OCI-M1 (cell line): ENCODE data around the gene CDH8.

Source experiments
- DNase-seq: peaks from one replicate; lab custom pipeline; 2025; lab: John Stamatoyannopoulos, UW

Gene CDH8

GRCh38 chr16:62036101-62036801, at the start of gene CDH8:
CDH8 (minus strand) TSS chr16:62036438; CDS start chr16:62021403, 15,035 bp downstream.
- DNase-seq = no peak

GRCh38 chr16:62079236-62079635, 43.0 kb upstream of the CDH8 start:
- no peak for DNase-seq

- peak; percentile 24 for DNase-seq
Observed at GRCh38 chr16:62077998-62078397, 41.8 kb upstream of the CDH8 start.

GRCh38 chr16:62076886-62077285, 40.6 kb upstream of the CDH8 start:
- DNase-seq = no peak

GRCh38 chr16:62068747-62069146, 32.5 kb upstream of the CDH8 start:
- peak; percentile 9 for DNase-seq

- no peak for DNase-seq
Observed at GRCh38 chr16:62067981-62068380, 31.7 kb upstream of the CDH8 start.

GRCh38 chr16:62067182-62067581, 30.9 kb upstream of the CDH8 start:
- DNase-seq = no peak

GRCh38 chr16:62066747-62067146, 30.5 kb upstream of the CDH8 start:
- DNase-seq = no peak

- no peak for DNase-seq
Observed at GRCh38 chr16:62064173-62064572, 27.9 kb upstream of the CDH8 start.

GRCh38 chr16:62060089-62060488, 23.9 kb upstream of the CDH8 start:
- DNase-seq = no peak

GRCh38 chr16:62059527-62059926, 23.3 kb upstream of the CDH8 start:
- no peak for DNase-seq

GRCh38 chr16:62058412-62058811, 22.2 kb upstream of the CDH8 start:
- DNase-seq = no peak

- DNase-seq = no peak
Observed at GRCh38 chr16:62051942-62052341, 15.7 kb upstream of the CDH8 start.

- no peak for DNase-seq
Observed at GRCh38 chr16:62050793-62051192, 14.6 kb upstream of the CDH8 start.

GRCh38 chr16:62046801-62047200, 10.6 kb upstream of the CDH8 start:
- DNase-seq = no peak

- peak; percentile 43 for DNase-seq
Observed at GRCh38 chr16:62041401-62041800, 5.2 kb upstream of the CDH8 start.

GRCh38 chr16:62038646-62039045, 2.4 kb upstream of the CDH8 start:
- peak; percentile 16 for DNase-seq

- DNase-seq = no peak
Observed at GRCh38 chr16:62038225-62038624, 2.0 kb upstream of the CDH8 start.

- no peak for DNase-seq
Observed at GRCh38 chr16:62036802-62037135, 531 bp upstream of the CDH8 start.

- DNase-seq = no peak
Observed at GRCh38 chr16:62035115-62036092, 834 bp downstream of the CDH8 start.

- DNase-seq = no peak
Observed at GRCh38 chr16:62034231-62035114, 1.8 kb downstream of the CDH8 start.

- no peak for DNase-seq
Observed at GRCh38 chr16:62033065-62033464, 3.2 kb downstream of the CDH8 start.
